AG04450 (cell line): Measurements from ENCODE around the gene CYREN. TPM values are rescaled to one million over a fixed set of nuclear protein-coding genes. Genes with fewer than 3 reads are reported as not detected.
"Not testable (repeated sequence)": the region's sequence is repeated elsewhere in the genome, so short reads cannot be mapped to it uniquely, and the experiment has no call there.

Experiments
- CTCF ChIA-PET: fragments of 300-600, 350-600 bp; formaldehyde crosslinking; extraction: SDS; loops from one replicate; lab custom pipeline; 2022; ENCODE audit warnings: antibody characterized with exemption, inconsistent platforms; lab: Charles Lee
- POLR2A ChIA-PET: fragments of 350-600 bp; formaldehyde crosslinking; extraction: SDS; loops from one replicate; lab custom pipeline; 2021; ENCODE audit warnings: antibody characterized with exemption, inconsistent platforms; lab: Yijun Ruan, JAX
- DNase-seq: peaks from one replicate; pipeline ENCODE4 v3.0.0-alpha.2; 2011; ENCODE audit warnings: low read depth, low spot score
- H3K27ac ChIP-seq: one replicate; pipeline ENCODE4 v1.5.1; 2012; ENCODE audit warnings: low read depth, low read length, control low read depth
- H3K27me3 ChIP-seq: one replicate; pipeline ENCODE4 v1.6.0; 2012; ENCODE audit warnings: low read length; ENCODE audit not compliant: control insufficient read depth, insufficient read depth
- H3K4me3 ChIP-seq: 2 replicates; pipeline ENCODE4 v1.5.1; 2011; ENCODE audit warnings: mild to moderate bottlenecking, low read depth, low read length, control low read depth
- H3K9me3 ChIP-seq: 2 replicates; pipeline ENCODE4 v1.5.1; 2012; ENCODE audit warnings: low read length; ENCODE audit not compliant: control insufficient read depth, insufficient read depth
- polyA plus RNA-seq: library from polyadenylated mRNA; depleted of rRNA; stranded (reverse); fragments of >200 nt; gene quantifications from 2 replicates; pipeline ENCODE4 v1.2.3, GENCODE V29; 2011
- TF ChIP-seq, protein P1 (sequence below): IDR thresholded peaks from 2 replicates; pipeline ENCODE4 v1.5.1; 2011; ENCODE audit warnings: low read depth, low read length, control low read depth, inconsistent platforms

The CYREN gene
- polyA plus RNA-seq, 1 experiment, result 30.6 TPM

DNA sequence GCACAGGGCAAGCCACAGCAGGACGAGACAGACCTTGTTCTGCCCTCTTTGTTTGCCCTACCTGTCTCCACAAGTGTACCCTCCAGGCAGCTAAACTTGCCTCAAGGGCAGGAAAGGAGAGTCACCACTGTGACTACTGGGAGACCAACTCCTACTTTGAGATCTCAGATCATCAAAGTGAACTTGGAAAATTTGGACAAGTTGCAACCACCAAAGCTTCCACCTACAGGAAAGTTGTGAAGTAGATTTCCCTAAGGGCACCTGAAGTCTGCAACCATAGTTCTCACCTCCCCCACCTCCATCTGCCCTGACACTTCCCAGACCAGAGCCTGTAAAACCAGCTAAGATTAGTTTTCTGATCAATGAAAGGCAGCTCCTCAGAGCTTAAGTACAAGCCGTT lies 43.3 kb upstream of the CYREN start:
- ChIA-PET POLR2A (no interaction called here), CTCF (no interaction called here)
- no peak for DNase-seq
- no peak overlapping the region for H3K27ac ChIP-seq
- no peak overlapping the region for H3K4me3 ChIP-seq
- no peaks in the 10 kb centered on the region; the same call in 1 of the 2 replicates for H3K9me3 ChIP-seq
- H3K27me3 ChIP-seq, result no peaks in the 10 kb centered on the region
- TF ChIP-seq, protein P1, sequence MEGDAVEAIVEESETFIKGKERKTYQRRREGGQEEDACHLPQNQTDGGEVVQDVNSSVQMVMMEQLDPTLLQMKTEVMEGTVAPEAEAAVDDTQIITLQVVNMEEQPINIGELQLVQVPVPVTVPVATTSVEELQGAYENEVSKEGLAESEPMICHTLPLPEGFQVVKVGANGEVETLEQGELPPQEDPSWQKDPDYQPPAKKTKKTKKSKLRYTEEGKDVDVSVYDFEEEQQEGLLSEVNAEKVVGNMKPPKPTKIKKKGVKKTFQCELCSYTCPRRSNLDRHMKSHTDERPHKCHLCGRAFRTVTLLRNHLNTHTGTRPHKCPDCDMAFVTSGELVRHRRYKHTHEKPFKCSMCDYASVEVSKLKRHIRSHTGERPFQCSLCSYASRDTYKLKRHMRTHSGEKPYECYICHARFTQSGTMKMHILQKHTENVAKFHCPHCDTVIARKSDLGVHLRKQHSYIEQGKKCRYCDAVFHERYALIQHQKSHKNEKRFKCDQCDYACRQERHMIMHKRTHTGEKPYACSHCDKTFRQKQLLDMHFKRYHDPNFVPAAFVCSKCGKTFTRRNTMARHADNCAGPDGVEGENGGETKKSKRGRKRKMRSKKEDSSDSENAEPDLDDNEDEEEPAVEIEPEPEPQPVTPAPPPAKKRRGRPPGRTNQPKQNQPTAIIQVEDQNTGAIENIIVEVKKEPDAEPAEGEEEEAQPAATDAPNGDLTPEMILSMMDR, result no peak

DNA sequence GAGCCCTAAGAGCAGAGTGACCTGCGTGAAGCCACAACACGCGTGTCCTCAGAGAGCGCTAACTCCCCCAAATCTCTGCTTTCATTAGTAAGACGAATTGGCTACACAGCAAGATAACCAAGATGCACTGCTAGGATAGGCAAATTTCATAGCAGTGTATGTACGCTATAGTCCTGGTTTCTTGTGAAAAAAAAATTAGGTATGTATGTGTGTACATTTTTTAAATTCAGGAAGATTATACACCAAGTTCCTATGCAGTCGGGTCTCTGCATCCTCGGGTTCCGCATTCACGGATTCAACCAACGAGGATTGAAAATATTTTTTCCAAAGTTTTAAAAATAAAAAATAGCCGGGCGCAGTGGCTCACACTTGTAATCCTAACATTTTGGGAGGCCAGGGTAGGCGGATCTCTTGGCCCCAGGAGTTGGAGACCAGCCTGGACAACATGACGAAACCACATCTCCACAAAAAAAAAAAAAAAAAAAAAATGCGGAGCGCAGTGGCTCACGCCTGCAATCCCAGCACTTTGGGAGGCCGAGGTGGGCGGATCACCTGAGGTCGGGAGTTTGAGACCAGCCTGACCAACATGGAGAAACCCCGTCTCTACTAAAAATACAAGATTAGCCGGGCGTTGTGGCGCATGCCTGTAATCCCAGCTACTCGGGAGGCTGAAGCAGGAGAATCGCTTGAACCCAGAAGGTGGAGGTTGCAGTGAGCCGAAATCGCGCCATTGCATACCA lies 41.6 kb upstream of the CYREN start:
- DNase-seq, H3K9me3 ChIP-seq, H3K27me3 ChIP-seq: not testable (repeated sequence)
- POLR2A ChIA-PET, result interaction anchor here (0.8 to 2.0 kb wide), 5 partner anchors 10 to 52 kb away, joined by 3 to 7 read pairs (median 4); partner anchors contain the start of gene CYREN
- peak overlapping the region; percentile 84 for H3K4me3 ChIP-seq
- CTCF ChIA-PET, result interaction anchor here (0.7 to 1.2 kb wide), 3 partner anchors 26 to 423 kb away, joined by 3 read pairs; no protein-coding TSS in a partner anchor
- H3K27ac ChIP-seq, result peak overlapping the region; percentile 82

GRCh38 chr7:135211179-135211945 lies 40.9 kb upstream of the CYREN start, which contains the start of gene WDR91:
Gene WDR91 (minus strand): TSS chr7:135211526. CDS start chr7:135211502, 24 bp downstream.
- peak within 1 kb of the TSS; percentile 86 for H3K4me3 ChIP-seq
- TF ChIP-seq, protein P1, result no peak
- H3K27ac ChIP-seq, result peak within 1 kb of the TSS; percentile 82
- DNase-seq, result peak; percentile 61
- CTCF ChIA-PET, result interaction anchor here (0.7 to 1.3 kb wide), 2 partner anchors 37 to 63 kb away, joined by 3 to 6 read pairs; no protein-coding TSS in a partner anchor
- H3K27me3 ChIP-seq, result no peaks in the 10 kb centered on the region
- H3K9me3 ChIP-seq, result no peaks in the 10 kb centered on the region; the same call in 1 of the 2 replicates
- POLR2A ChIA-PET, result interaction anchor here (0.5 to 2.0 kb wide), 6 partner anchors 9 to 262 kb away, joined by 3 to 7 read pairs (median 4); partner anchors contain the start of gene CYREN

DNA sequence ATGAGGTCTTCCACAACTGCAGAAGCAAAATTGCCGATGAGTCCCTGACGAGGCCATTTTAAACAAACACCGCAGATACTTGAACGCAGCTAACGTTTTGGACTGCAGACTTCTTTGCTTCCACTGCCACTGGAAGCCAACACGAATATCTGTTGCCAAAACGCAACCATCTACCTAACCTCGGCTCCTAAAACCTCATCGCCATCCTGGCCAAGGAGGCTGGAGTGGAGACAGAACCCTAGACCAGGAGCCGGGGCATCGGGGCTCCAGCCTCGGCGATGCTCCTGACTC lies 40.3 kb upstream of the CYREN start:
- POLR2A ChIA-PET, result interaction anchor here (1.0 to 2.0 kb wide), 3 partner anchors 9 to 51 kb away, joined by 3 to 7 read pairs (median 4); no protein-coding TSS in a partner anchor
- TF ChIP-seq, protein P1, result no peak
- Histone ChIP-seq H3K27ac (peak overlapping the region; percentile 57), H3K9me3 (no peaks in the 10 kb centered on the region; the same call in 1 of the 2 replicates), H3K4me3 (peak overlapping the region; percentile 86), H3K27me3 (no peaks in the 10 kb centered on the region)
- DNase-seq, result no peak
- CTCF ChIA-PET, result interaction anchor here (0.7 to 1.3 kb wide), 2 partner anchors 37 to 63 kb away, joined by 3 to 6 read pairs; no protein-coding TSS in a partner anchor

DNA sequence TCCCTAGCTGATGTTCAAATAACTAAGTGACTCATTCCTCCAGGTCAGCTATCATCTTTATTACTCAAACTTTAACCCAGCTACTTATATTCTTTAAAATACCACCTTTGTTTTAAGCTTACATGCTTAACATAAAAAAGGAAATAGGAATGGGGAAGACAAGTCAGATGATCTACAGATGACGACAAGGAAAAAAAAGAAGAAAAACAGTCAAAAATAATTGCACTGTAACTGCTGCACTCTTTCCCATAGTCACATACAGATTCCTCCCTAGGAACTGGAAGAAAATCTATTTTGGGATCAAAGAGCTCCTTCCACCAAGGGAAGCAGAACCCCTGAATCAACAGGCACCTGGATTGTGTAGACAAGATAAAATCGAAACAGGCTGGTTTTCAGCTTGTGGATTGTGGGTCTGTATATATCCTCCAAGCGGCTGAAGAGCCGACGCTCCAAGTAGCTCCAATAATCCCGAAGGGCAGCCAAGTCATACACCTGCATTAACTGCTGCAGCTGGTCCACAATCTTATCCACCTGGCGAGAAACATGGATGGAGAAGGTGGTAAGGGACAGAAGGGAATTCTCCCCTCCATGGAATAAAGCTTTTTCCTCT lies 38.8 kb upstream of the CYREN start:
- no peaks in the 10 kb centered on the region; the same call in 1 of the 2 replicates for H3K9me3 ChIP-seq
- ChIA-PET CTCF (interaction anchor here (0.8 to 1.3 kb wide), 3 partner anchors 10 to 519 kb away, joined by 3 read pairs; partner anchors contain the start of gene CYREN), POLR2A (no interaction called here)
- no peaks in the 10 kb centered on the region for H3K27me3 ChIP-seq
- H3K27ac ChIP-seq, result no peak overlapping the region
- TF ChIP-seq, protein P1, result no peak
- no peak overlapping the region for H3K4me3 ChIP-seq
- no peak for DNase-seq
